ENCODE data around the gene LIN7A. TPM values are rescaled to one million over a fixed set of nuclear protein-coding genes. Genes with fewer than 3 reads are reported as not detected.
"Not testable (repeated sequence)": the region's sequence is repeated elsewhere in the genome, so short reads cannot be mapped to it uniquely, and the experiment has no call there.

Gene LIN7A
- total RNA-seq, 2 experiments from 2014 or later: not detected

- H3K27me3 Mint-ChIP-seq (ENCODE audit: low read depth); ATAC-seq; CTCF ChIA-PET; DNase-seq; H3K9me3 Mint-ChIP-seq (ENCODE audit: insufficient read depth); H3K4me1 Mint-ChIP-seq (ENCODE audit: low read depth); POLR2A ChIA-PET; H3K36me3 Mint-ChIP-seq (ENCODE audit: low read depth); H3K27ac Mint-ChIP-seq; H3K4me3 Mint-ChIP-seq: not testable (repeated sequence)
Measured at GRCh38 chr12:80788407-80788806, 149.3 kb downstream of the LIN7A start.

- H3K9me3 Mint-ChIP-seq (ENCODE audit: insufficient read depth); CTCF ChIA-PET; ATAC-seq: not testable (repeated sequence)
Measured at GRCh38 chr12:80782963-80783470, 154.7 kb downstream of the LIN7A start.

GRCh38 chr12:80781313-80781712 lies 156.4 kb downstream of the LIN7A start:
- DNase-seq (no peak), ATAC-seq (no peak)
- CTCF ChIA-PET: no interaction called here
- H3K36me3 Mint-ChIP-seq (ENCODE audit: low read depth): no peaks in the 10 kb centered on the region
- H3K27ac Mint-ChIP-seq: no peak overlapping the region
- no peaks in the 10 kb centered on the region for H3K4me1 Mint-ChIP-seq (ENCODE audit: low read depth)
- H3K9me3 Mint-ChIP-seq (ENCODE audit: insufficient read depth): peaks cover 10% of the 10 kb centered on the region
- H3K4me3 Mint-ChIP-seq: no peak overlapping the region
- H3K27me3 Mint-ChIP-seq (ENCODE audit: low read depth): no peaks in the 10 kb centered on the region
- POLR2A ChIA-PET: no interaction called here

More at GRCh38 chr12:80782963-80783470, 154.7 kb downstream of the LIN7A start:
- H3K4me3 Mint-ChIP-seq; H3K36me3 Mint-ChIP-seq (ENCODE audit: low read depth); DNase-seq; H3K27ac Mint-ChIP-seq; H3K4me1 Mint-ChIP-seq (ENCODE audit: low read depth); POLR2A ChIA-PET; H3K27me3 Mint-ChIP-seq (ENCODE audit: low read depth): not testable (repeated sequence)

GRCh38 chr12:80780746-80781145 lies 157.0 kb downstream of the LIN7A start:
- Mint-ChIP-seq H3K4me3 (no peak overlapping the region), H3K36me3 (ENCODE audit: low read depth) (no peaks in the 10 kb centered on the region), H3K4me1 (ENCODE audit: low read depth) (no peaks in the 10 kb centered on the region), H3K9me3 (ENCODE audit: insufficient read depth) (peaks cover 10% of the 10 kb centered on the region), H3K27ac (no peak overlapping the region), H3K27me3 (ENCODE audit: low read depth) (no peaks in the 10 kb centered on the region)
- POLR2A ChIA-PET: no interaction called here
- CTCF ChIA-PET: no interaction called here
- no peak for DNase-seq
- no peak for ATAC-seq

GRCh38 chr12:80778005-80778541 lies 159.7 kb downstream of the LIN7A start:
- CTCF ChIA-PET: no interaction called here
- H3K4me3 Mint-ChIP-seq: no peak overlapping the region
- ATAC-seq (no peak), DNase-seq (no peak)
- no peaks in the 10 kb centered on the region for H3K27me3 Mint-ChIP-seq (ENCODE audit: low read depth)
- no peak overlapping the region for H3K27ac Mint-ChIP-seq
- POLR2A ChIA-PET: no interaction called here
- H3K9me3 Mint-ChIP-seq (ENCODE audit: insufficient read depth): peaks cover 8% of the 10 kb centered on the region
- H3K4me1 Mint-ChIP-seq (ENCODE audit: low read depth): no peaks in the 10 kb centered on the region
- H3K36me3 Mint-ChIP-seq (ENCODE audit: low read depth): no peaks in the 10 kb centered on the region

- ATAC-seq: no peak
- H3K27ac Mint-ChIP-seq: no peak overlapping the region
- CTCF ChIA-PET: no interaction called here
- no peaks in the 10 kb centered on the region for H3K27me3 Mint-ChIP-seq (ENCODE audit: low read depth)
- H3K9me3 Mint-ChIP-seq (ENCODE audit: insufficient read depth): peaks cover 3% of the 10 kb centered on the region
- H3K4me1 Mint-ChIP-seq (ENCODE audit: low read depth): no peaks in the 10 kb centered on the region
- no peak for DNase-seq
- H3K36me3 Mint-ChIP-seq (ENCODE audit: low read depth): no peaks in the 10 kb centered on the region
- no peak overlapping the region for H3K4me3 Mint-ChIP-seq
- POLR2A ChIA-PET: no interaction called here
Measured at GRCh38 chr12:80777587-80777986, 160.1 kb downstream of the LIN7A start.

- Mint-ChIP-seq H3K27ac (no peak overlapping the region), H3K4me3 (no peak overlapping the region), H3K27me3 (ENCODE audit: low read depth) (no peaks in the 10 kb centered on the region), H3K9me3 (ENCODE audit: insufficient read depth) (peaks cover 3% of the 10 kb centered on the region), H3K4me1 (ENCODE audit: low read depth) (no peaks in the 10 kb centered on the region), H3K36me3 (ENCODE audit: low read depth) (no peaks in the 10 kb centered on the region)
- no peak for ATAC-seq
- POLR2A ChIA-PET: no interaction called here
- DNase-seq: no peak
- CTCF ChIA-PET: no interaction called here
Measured at GRCh38 chr12:80776706-80777105, 161.0 kb downstream of the LIN7A start.

- no peak overlapping the region for H3K4me3 Mint-ChIP-seq
- DNase-seq (no peak), ATAC-seq (no peak)
- no peak overlapping the region for H3K27ac Mint-ChIP-seq
- H3K4me1 Mint-ChIP-seq (ENCODE audit: low read depth): no peaks in the 10 kb centered on the region
- no peaks in the 10 kb centered on the region for H3K27me3 Mint-ChIP-seq (ENCODE audit: low read depth)
- POLR2A ChIA-PET: no interaction called here
- CTCF ChIA-PET: no interaction called here
- no peaks in the 10 kb centered on the region for H3K36me3 Mint-ChIP-seq (ENCODE audit: low read depth)
- H3K9me3 Mint-ChIP-seq (ENCODE audit: insufficient read depth): no peaks in the 10 kb centered on the region
Measured at GRCh38 chr12:80770958-80771357, 166.8 kb downstream of the LIN7A start.

GRCh38 chr12:80769553-80770140 lies 168.1 kb downstream of the LIN7A start:
- Mint-ChIP-seq H3K36me3 (ENCODE audit: low read depth) (no peaks in the 10 kb centered on the region), H3K27me3 (ENCODE audit: low read depth) (no peaks in the 10 kb centered on the region), H3K27ac (no peak overlapping the region), H3K9me3 (ENCODE audit: insufficient read depth) (no peaks in the 10 kb centered on the region), H3K4me1 (ENCODE audit: low read depth) (no peaks in the 10 kb centered on the region), H3K4me3 (no peak overlapping the region)
- DNase-seq: no peak
- ChIA-PET CTCF (no interaction called here), POLR2A (no interaction called here)
- ATAC-seq: no peak

- Mint-ChIP-seq H3K9me3 (ENCODE audit: insufficient read depth) (no peaks in the 10 kb centered on the region), H3K4me3 (no peak overlapping the region), H3K36me3 (ENCODE audit: low read depth) (no peaks in the 10 kb centered on the region), H3K4me1 (ENCODE audit: low read depth) (no peaks in the 10 kb centered on the region), H3K27ac (no peak overlapping the region), H3K27me3 (ENCODE audit: low read depth) (no peaks in the 10 kb centered on the region)
- ChIA-PET POLR2A (no interaction called here), CTCF (no interaction called here)
- DNase-seq (no peak), ATAC-seq (no peak)
Measured at GRCh38 chr12:80766897-80767296, 170.8 kb downstream of the LIN7A start.

- Mint-ChIP-seq H3K27ac (no peak overlapping the region), H3K4me1 (ENCODE audit: low read depth) (no peaks in the 10 kb centered on the region), H3K36me3 (ENCODE audit: low read depth) (no peaks in the 10 kb centered on the region), H3K4me3 (no peak overlapping the region), H3K9me3 (ENCODE audit: insufficient read depth) (no peaks in the 10 kb centered on the region), H3K27me3 (ENCODE audit: low read depth) (no peaks in the 10 kb centered on the region)
- CTCF ChIA-PET: no interaction called here
- POLR2A ChIA-PET: no interaction called here
- DNase-seq (no peak), ATAC-seq (no peak)
Measured at GRCh38 chr12:80766210-80766609, 171.5 kb downstream of the LIN7A start.

GRCh38 chr12:80763874-80764273 lies 173.9 kb downstream of the LIN7A start:
- ChIA-PET POLR2A (no interaction called here), CTCF (interaction anchor here (0.8 kb wide), 1 partner anchor 10 kb away, joined by 4 read pairs; no protein-coding TSS in a partner anchor)
- H3K27ac Mint-ChIP-seq: no peak overlapping the region
- H3K4me1 Mint-ChIP-seq (ENCODE audit: low read depth): no peaks in the 10 kb centered on the region
- H3K27me3 Mint-ChIP-seq (ENCODE audit: low read depth): no peaks in the 10 kb centered on the region
- no peaks in the 10 kb centered on the region for H3K36me3 Mint-ChIP-seq (ENCODE audit: low read depth)
- ATAC-seq (no peak), DNase-seq (no peak)
- no peak overlapping the region for H3K4me3 Mint-ChIP-seq
- no peaks in the 10 kb centered on the region for H3K9me3 Mint-ChIP-seq (ENCODE audit: insufficient read depth)

- POLR2A ChIA-PET: no interaction called here
- CTCF ChIA-PET: no interaction called here
Measured at GRCh38 chr12:80761838-80762237, 175.9 kb downstream of the LIN7A start.

More at GRCh38 chr12:80761838-80762237, 175.9 kb downstream of the LIN7A start:
- Mint-ChIP-seq H3K4me1 (ENCODE audit: low read depth) (no peaks in the 10 kb centered on the region), H3K4me3 (no peak overlapping the region), H3K36me3 (ENCODE audit: low read depth) (no peaks in the 10 kb centered on the region), H3K27ac (no peak overlapping the region), H3K9me3 (ENCODE audit: insufficient read depth) (no peaks in the 10 kb centered on the region), H3K27me3 (ENCODE audit: low read depth) (no peaks in the 10 kb centered on the region)
- ATAC-seq (no peak), DNase-seq (no peak)

Data from activated CD8-positive, alpha-beta T cell treated with anti-CD3 and anti-CD28 coated beads, Interleukin-2, amount 10 ng/mL, durations not matched to agents 7 days and 5 days (primary cell).